Right ventricle myocardium inferior (tissue), 1 donor: ENCODE data around the gene PGLYRP2. TPM values are rescaled to one million over a fixed set of nuclear protein-coding genes. Genes with fewer than 3 reads are reported as not detected.
"Not testable (repeated sequence)": the region's sequence is repeated elsewhere in the genome, so short reads cannot be mapped to it uniquely, and the experiment has no call there.

ENCODE experiments used
- ATAC-seq: fragments of 200-7000 bp; cut with Tn5 transposase; one replicate; pipeline ENCODE4 v1.9.1; 2020; ENCODE audit warnings: mild to moderate bottlenecking, moderate library complexity
- DNase-seq: peaks from one replicate; pipeline ENCODE4 v3.0.0; 2021; ENCODE audit errors: missing footprints
- intact Hi-C: fragments of 100-400 bp; cut with DNase I; formaldehyde crosslinking; loops from one replicate; pipeline ENCODE4 v1.11.0; 2022
- long read RNA-seq: library from polyadenylated mRNA; unstranded; transcript quantifications from one replicate; pipeline ENCODE4 v2.0.0, GENCODE V29; 2021
- total RNA-seq: library from RNA; stranded (reverse); fragmentation: NEBNext Ultra II Directional; extraction: Animal tissue kit (Norgen Biotek cat#: 25700); gene quantifications from one replicate; pipeline ENCODE4 v1.2.1, GENCODE V29; 2021
- donor health status: DM: no; HTN: yes; CAD: no; lungs with severe emphysema.

Gene PGLYRP2, protein sequence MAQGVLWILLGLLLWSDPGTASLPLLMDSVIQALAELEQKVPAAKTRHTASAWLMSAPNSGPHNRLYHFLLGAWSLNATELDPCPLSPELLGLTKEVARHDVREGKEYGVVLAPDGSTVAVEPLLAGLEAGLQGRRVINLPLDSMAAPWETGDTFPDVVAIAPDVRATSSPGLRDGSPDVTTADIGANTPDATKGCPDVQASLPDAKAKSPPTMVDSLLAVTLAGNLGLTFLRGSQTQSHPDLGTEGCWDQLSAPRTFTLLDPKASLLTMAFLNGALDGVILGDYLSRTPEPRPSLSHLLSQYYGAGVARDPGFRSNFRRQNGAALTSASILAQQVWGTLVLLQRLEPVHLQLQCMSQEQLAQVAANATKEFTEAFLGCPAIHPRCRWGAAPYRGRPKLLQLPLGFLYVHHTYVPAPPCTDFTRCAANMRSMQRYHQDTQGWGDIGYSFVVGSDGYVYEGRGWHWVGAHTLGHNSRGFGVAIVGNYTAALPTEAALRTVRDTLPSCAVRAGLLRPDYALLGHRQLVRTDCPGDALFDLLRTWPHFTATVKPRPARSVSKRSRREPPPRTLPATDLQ
- not detected for total RNA-seq
- long read RNA-seq = 0 reads

DNA sequence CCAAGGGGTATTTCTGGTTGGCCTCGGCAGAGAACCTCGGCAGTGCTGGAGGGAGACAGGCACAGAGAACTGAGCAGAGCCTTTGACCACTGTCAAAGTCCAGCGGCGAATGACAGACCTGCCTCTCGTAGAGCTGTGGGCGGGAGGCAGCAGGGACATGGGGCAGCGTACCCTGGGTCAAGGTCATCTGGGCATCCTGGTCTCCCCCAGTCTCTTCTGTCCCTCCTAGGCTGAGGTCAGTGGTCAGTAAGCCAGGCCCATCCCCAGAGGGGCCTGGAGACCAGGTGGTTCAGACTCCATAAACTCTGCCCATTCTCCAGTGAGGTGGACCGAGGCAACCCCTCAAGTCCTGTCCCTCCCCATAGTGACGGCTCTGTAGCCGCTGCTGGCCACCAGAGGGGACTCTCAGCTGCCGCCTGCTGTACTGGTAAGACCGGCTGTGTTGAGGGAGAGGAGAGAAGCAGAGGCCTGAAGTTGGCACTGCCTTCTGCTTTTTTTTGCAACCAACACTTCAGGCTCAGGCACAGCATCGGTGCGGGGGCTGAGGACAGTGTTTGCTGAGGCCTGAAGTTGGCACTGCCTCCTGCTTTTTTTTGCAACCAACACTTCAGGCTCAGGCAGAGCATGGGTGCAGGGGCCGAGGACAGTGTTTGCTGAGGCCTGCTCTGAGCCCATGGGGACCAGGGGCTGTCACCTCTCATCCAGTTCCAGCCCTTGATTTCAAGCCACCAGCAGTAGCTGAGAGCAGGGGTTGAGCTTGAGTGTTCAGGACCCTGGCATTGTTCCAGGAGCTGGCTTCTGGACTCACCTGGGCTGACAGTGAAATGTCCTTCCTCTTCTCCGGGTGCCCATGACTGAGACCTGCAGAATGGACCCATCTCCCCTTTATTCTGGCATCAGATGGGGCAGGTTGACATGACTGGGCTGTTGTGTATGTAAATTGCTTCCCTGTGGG is at the start of gene PGLYRP2:
TSS of gene PGLYRP2 (minus strand) at position 111 of the 955 bp plus-strand sequence. CDS start 130 bp downstream, outside the sequence.
- ATAC-seq (peak; percentile 73), DNase-seq (no peak)
- intact Hi-C loops = no loop called here

DNA sequence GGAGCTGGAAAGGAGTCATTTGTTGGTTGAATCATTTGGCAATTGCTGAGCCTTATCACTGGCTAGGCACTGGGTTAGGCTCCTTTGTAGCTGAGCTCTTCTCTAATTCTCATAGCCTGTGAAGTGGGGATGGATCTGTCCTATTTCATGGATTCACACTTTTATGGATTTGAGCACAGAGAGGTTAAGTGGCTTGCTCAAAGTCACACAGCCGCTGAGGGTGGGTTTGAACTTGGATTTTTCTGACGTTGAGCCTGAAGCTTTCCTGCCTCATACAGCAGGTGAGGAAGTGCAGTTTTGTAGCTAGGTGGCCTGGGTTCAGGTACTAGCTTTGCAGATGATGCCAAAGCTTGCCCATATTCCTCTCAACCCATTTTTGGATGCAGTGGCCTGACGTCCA is 48.4 kb upstream of the PGLYRP2 start:
- intact Hi-C loops = no loop called here
- ATAC-seq (no peak), DNase-seq (no peak)

DNA sequence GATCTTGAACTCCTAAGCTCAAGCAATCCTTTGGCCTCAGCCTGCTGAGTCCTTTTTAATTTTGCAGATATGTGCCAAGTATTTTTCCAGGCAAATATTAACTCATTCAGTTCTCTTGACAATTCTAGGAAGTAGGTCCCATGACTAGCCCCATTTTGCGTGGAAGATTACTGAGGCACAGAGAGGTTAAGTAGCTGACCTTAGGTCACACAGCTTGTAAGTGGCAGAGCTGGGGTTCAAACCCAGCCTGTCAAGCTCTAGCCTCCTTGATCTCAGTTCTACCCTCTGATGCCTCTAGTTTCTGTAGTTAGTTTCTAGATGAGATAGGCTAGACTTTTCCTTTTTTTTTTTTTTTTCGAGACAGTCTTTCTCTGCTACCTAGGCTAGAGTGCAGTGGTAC is 47.1 kb upstream of the PGLYRP2 start:
- no peak for DNase-seq
- intact Hi-C loops = no loop called here
- ATAC-seq = no peak

DNA sequence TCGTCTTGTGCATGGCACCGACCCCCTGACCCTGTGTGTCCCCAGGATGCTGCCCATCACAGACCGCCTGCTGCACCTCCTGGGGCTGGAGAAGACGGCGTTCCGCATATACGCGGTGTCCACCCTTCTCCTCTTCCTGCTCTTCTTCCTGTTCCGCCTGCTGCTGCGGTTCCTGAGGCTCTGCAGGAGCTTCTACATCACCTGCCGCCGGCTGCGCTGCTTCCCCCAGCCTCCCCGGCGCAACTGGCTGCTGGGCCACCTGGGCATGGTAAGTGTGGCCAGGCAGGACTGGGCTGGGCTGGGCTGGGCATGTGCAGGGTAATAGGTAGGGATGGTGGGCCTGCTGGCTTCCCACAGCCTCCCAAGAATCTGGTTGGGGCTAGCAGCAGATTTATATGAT is 46.0 kb upstream of the PGLYRP2 start:
- intact Hi-C loops = no loop called here
- ATAC-seq = no peak
- no peak for DNase-seq

DNA sequence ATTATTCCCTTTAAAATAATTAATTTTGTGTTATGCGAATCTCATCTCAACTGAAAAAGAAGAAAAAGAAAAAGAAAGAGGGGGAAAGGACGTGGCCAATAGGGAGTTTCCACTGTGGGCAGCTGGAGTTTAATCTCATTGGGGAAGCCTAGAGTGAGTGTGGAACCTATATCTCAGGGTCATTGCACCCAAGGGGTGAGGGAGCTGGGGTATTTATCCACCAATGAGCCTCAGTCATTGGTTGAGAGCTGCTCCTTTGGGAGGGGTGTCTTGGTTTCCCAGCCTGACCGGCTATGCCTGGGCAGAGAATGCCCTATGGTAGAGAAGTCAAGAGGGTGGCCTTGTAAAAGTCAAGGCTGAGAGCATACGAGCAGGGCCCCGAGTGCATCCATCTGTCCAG is 45.5 kb upstream of the PGLYRP2 start:
- ATAC-seq (no peak), DNase-seq (no peak)
- intact Hi-C loops = no loop called here

DNA sequence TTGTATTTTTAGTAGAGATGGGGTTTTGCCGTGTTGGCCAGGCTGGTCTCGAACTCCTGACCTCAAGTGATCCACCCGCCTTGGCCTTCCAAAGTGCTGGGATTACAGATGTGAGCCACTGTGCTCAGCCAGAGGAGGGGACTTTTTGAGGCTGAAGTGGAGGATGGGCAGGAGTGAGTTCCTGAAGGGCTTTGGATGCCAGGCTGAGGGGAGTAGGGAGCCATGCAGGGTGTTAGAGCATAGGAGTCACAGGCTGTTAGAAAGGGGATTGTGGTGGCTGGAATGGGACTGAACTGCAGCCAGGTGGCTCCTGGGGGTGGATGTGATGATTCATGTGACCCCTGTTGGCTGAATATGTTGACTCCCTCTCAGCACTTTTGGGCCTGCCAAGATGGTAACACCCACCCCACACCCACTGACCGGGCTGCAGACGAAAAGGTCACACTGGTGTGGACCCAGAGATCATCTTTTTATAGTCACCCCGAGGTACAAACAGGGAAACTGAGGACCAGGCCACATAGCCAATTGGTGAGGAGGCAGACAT is 40.2 kb upstream of the PGLYRP2 start:
- no peak for ATAC-seq
- intact Hi-C loops = no loop called here
- no peak for DNase-seq

DNA sequence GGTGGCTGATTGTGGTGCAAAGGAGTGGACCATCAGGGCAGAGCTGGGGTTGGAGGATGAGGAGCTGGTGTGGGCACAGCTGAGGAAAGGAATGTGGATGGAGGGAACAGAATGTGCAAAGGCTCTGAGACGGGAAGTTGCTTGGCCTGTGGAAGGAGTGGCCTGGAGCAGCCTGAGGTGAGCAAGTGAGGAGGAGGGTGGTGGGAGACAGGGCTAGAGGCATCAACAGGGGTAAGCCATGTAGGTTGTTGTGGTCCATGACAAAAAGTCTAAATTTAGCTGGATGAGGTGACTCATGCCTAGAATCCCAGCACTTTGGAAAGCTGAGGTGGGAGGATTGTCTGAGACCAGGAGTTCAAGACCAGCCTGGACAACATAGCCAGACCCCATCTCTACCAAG is 38.5 kb upstream of the PGLYRP2 start:
- no peak for DNase-seq
- no peak for ATAC-seq
- intact Hi-C loops = no loop called here

DNA sequence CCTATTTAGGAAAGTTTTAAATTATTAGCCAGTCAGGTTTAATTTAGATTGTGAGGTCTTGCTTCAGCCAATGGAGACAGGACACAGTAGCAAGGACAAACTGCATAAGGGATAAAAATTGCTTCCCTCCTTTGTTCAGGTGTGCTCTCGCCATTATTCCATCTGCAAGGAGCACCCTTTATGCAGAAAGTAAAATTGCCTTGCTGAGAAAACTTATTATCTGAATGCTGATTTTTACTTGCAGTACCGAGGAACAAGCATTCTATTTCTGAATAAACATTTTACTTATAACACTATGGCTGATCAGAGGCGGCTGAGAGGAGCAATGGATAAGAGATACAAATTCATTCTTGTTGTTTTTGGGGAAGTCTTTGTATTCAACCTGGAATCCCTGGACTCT is 37.1 kb upstream of the PGLYRP2 start:
- DNase-seq (no peak), ATAC-seq (no peak)
- intact Hi-C loops = no loop called here

DNA sequence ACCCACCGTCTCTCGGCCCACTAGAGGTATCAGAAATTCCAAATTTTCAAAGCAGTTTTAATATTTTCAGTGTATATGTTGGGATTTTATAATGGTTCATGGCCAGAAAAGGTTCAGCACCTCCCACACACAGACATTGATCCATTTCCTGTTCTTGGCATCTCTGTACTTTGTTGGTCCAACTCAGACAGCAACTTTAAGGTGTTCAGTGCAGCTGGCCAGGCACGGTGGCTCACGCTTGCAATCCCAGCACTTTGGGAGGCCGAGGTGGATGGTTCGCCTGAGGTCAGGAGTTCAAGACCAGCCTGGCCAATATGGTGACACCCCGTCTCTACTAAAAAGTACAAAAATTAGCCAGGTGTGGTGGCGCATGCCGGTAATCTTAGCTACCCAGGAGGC is 35.9 kb upstream of the PGLYRP2 start:
- intact Hi-C loops, ATAC-seq, DNase-seq: not testable (repeated sequence)

DNA sequence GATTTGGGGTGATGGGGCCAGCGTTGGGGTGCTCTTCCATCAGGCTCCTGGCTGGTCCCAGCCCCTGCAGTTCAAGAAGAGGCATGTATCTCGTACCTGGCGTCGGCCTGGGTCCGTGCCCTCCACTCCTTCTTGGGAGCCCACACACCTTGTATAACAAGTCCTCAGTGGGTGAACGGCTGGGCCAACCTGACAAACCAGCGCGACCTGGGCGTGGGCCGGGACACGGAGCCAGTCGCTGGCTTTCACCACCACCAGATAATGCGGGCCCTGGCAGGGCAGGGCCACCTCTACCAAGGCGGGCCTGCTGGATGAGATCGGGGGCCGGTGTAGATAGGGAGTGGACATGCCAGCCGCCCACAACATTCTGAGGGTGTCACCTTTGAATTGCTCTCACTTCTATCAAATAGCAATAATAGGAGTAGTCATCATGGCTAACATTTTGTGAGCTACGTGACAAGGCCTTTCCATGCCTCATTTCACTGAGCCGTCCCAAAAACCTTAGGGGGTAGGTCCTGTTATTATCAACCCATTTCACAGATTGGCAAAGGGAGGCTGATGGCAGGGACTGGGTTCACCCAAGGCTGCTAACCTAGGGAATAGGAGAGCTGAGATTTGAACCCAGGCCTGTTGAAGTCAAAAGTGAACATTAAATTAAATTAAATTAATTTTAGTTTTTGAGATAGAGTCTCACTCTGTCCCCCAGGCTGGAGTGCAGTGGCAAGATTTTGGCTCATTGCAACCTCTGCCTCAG is 32.5 kb upstream of the PGLYRP2 start:
- no peak for ATAC-seq
- DNase-seq = no peak
- intact Hi-C loops = no loop called here

DNA sequence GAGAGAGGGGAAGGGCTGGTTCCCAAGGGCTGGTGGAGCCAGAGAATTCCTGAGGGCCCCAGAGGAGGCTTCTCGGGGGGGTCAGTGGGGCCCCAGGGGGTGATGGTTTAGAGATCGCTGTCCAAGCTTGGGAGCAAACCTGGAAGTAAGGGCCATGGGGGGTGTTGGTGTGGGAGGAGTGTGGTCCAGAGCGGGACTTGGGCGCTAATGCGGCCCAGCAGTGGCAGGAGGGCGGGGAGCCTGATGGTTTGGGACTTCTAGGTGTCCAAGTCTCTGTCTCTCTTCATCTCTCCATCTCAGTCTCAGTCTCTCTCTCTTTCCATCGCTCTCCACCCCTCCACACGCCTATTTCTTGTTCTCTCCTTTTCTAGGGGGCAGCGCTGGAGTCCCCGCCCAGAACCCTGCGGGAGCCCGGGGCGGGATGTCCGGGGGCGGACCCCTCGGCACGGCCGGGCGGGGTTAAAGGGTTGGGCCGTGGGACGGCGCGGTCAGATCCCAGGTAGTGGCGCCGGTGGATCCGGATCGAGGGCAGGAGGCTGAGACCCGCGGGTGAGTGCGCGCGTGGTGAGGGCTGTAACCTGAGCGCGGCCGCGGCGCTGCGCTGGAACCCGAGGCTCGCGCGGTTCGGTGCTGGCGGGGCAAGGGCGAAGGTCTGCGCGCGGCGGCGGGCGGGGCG is 28.9 kb upstream of the PGLYRP2 start, which contains the start of gene CYP4F22:
TSS of gene CYP4F22 (plus strand) at position 491 of the 676 bp plus-strand sequence. CDS start 16,812 bp downstream, outside the sequence.
- ATAC-seq (no peak), DNase-seq (no peak)
- intact Hi-C loops = no loop called here

DNA sequence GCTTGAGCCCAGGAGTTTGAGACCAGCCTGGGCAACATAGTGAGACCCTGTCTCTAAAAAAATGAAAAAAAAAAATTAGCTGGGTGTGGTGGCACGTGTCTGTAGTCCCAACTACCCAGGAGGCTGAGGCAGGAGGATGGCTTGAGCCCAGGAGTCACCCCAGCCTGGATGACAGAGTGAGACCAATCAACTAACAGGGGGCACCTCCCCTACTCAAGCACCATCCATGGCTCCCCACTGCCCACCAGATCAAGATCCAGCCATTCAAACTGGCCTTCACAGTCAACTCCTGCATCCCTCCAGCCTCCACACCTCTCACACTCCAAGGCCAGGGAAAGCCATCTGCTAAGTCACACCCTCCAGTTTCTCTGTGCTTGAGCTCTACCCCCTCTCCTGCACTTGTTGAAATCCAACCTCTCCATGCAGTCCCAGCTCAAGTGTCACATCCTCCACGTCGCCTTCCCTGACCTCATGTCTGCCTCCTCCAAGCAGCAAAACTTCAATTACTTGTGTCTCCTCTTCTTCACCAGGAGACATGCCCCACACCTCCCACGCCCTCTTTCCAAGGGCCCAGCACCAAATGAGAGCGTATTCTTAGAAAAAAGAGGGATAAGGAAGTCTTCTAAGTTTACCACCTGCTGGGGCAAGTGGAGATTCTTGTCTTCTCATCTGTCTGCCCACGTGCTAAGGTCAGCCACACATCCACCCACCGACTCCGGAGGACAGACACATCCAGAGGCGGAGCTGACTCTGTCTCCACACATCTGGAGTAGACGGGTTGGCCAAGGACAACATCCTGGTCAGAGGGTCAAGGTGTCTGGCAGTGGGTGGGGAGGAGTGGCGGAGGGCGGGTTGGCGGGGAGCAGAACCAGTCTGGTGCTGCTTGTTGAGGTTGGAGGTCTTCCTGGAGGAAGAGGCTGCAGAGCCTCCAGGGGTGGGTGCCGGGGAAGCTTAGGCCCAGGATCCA is 28.1 kb upstream of the PGLYRP2 start:
- intact Hi-C loops = no loop called here
- no peak for DNase-seq
- ATAC-seq = no peak

DNA sequence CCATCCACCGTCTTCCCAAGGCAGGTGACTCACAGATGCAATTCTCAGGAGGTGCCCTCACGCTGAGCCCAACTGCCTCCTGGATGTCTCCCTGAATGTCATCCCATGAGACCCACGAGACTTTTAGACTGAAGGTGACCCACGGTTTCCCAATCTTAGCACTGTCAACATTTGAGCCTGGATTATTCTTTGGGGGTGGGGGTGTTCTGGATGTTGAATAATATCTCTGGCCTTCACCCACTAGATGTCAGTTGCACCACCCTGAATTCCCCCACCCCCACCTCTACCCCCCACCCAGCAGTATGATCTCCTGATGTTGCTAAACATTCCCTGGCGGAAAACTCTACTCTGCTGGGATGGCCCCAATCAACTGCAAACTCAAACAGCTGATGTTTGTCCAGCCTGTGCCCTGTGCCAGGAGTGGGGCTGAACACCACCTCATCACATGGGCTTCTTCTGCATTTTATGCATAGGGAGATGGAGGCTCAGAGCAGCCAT is 26.8 kb upstream of the PGLYRP2 start:
- ATAC-seq (no peak), DNase-seq (no peak)
- intact Hi-C loops = no loop called here

DNA sequence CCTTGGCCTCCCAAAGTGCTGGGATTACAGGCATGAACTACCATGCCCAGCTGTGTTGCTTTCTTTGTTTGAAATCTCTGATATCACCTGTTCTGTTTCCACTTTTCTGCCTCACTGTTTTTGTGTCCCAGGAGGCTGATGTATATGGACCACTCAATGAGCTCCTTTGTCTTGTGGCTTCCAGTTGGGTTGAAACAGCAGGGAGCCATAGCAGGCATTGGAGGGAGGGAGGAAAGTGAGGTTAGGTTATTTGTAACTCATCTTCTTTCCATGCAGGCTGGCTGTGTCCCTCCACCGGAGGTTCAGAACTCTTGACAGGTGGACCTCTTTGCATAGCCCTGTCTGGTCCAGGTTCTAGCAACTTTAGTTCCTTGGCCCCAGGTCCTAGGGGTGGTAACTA is 23.0 kb upstream of the PGLYRP2 start:
- DNase-seq (no peak), ATAC-seq (no peak)
- intact Hi-C loops = no loop called here

DNA sequence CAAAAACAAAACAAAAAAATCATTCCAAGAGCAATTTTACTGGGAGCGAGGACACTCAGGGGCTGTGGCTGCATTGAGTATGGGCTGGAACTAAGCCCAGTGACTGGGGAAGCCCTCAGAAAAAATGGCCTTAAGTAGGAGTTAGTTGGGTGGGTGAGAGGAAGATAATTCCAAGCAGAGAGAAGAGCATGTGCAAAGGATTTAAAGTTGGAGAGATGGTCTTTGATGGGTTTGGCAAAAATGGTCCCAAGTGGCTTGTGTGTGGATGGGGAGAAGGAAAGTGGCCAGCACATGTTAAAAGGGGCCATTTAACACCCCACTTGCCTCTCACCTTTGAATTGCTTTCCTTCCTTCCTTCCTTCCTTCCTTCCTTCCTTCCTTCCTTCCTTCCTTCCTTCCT is 22.3 kb upstream of the PGLYRP2 start:
- intact Hi-C loops = no loop called here
- ATAC-seq = no peak
- no peak for DNase-seq

DNA sequence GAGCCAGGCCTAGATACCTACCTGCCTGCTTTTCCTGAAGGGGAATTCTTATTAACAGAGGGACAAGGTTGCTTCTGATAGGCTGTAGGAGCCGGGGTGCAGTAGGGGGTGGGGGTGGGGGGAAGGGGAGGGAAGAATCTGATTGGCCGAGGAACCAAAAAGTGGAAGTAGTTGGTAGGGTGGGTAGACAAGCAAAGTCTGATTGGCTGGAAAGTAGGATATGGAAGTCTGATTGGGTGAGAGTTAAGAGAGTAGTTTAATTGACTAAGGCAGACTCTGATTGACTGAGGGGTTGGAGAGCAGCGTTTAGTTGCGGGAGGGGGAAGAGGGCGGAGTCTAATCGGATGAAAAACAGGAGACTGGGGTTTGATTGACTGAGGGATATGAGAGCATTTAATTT is 19.6 kb upstream of the PGLYRP2 start:
- intact Hi-C loops = no loop called here
- DNase-seq (no peak), ATAC-seq (no peak)
